Keratinocyte (primary cell): ENCODE measurements around the gene MRGPRF. TPM values are rescaled to one million over a fixed set of nuclear protein-coding genes. Genes with fewer than 3 reads are reported as not detected.

Experiments
- DNase-seq: peaks from one replicate; pipeline ENCODE4 v3.0.0-alpha.2; 2011; ENCODE audit warnings: low read depth, missing footprints, low spot score
- FAIRE-seq: peaks from 2 replicates; lab custom pipeline; 2011; peaks lifted over from hg19 to GRCh38; lab: Jason Lieb, UNC
- H2AFZ ChIP-seq: 2 replicates; pipeline ENCODE4 v1.6.0; 2012; ENCODE audit warnings: low read length, control low read depth, inconsistent platforms; ENCODE audit not compliant: control insufficient read depth
- H3K27ac ChIP-seq: 2 replicates; pipeline ENCODE4 v1.5.1; 2011; ENCODE audit warnings: low read length; ENCODE audit not compliant: control insufficient read depth, insufficient read depth
- H3K27me3 ChIP-seq: 3 replicates; pipeline ENCODE4 v1.6.0; 2011; ENCODE audit warnings: low read length; ENCODE audit not compliant: control insufficient read depth, insufficient read depth; ENCODE audit errors: extremely low read depth
- H3K36me3 ChIP-seq, 2 experiments: 2 replicates in 1 of 2; 3 replicates in 1 of 2; pipeline ENCODE4 v1.5.1; 2011; ENCODE audit warnings: low read length in 2 of 2, mild to moderate bottlenecking in 1 of 2; ENCODE audit not compliant: control insufficient read depth in 2 of 2, insufficient read depth in 2 of 2; ENCODE audit errors: extremely low read depth in 1 of 2
- H3K4me1 ChIP-seq: 3 replicates; pipeline ENCODE4 v1.5.1; 2011; ENCODE audit warnings: low read length; ENCODE audit not compliant: control insufficient read depth, insufficient read depth; ENCODE audit errors: extremely low read depth
- H3K4me2 ChIP-seq: 3 replicates; pipeline ENCODE4 v1.6.0; 2011; ENCODE audit warnings: low read depth, low read length; ENCODE audit not compliant: control insufficient read depth, insufficient read depth; ENCODE audit errors: extremely low read depth
- H3K4me3 ChIP-seq, 3 experiments: fragments of 200-600 bp in 1 of 3; sonication (generic) in 1 of 3; 2 replicates in 2 of 3; 3 replicates in 1 of 3; pipeline ENCODE4 v1.5.1; 2011 to 2016; ENCODE audit warnings: low read length in 3 of 3, mild to moderate bottlenecking in 3 of 3, control low read depth in 2 of 3, inconsistent platforms in 1 of 3, low read depth in 1 of 3, mixed read lengths in 1 of 3, mixed run types in 1 of 3, moderate library complexity in 1 of 3; ENCODE audit not compliant: control insufficient read depth in 2 of 3, insufficient read depth in 2 of 3; ENCODE audit errors: extremely low read depth in 1 of 3
- H3K79me2 ChIP-seq: 2 replicates; pipeline ENCODE4 v1.6.0; 2012; ENCODE audit warnings: low read length; ENCODE audit not compliant: control insufficient read depth, insufficient read depth
- H3K9ac ChIP-seq: 3 replicates; pipeline ENCODE4 v1.6.0; 2011; ENCODE audit warnings: low read length; ENCODE audit not compliant: control insufficient read depth, insufficient read depth; ENCODE audit errors: extremely low read depth
- H3K9me1 ChIP-seq: 3 replicates; pipeline ENCODE4 v1.6.0; 2011; ENCODE audit warnings: low read length; ENCODE audit not compliant: control insufficient read depth, insufficient read depth; ENCODE audit errors: extremely low read depth
- H3K9me3 ChIP-seq: 2 replicates; pipeline ENCODE4 v1.5.1; 2012; ENCODE audit warnings: low read depth, low read length; ENCODE audit not compliant: control insufficient read depth
- H4K20me1 ChIP-seq: 3 replicates; pipeline ENCODE4 v1.6.0; 2011; ENCODE audit warnings: low read length; ENCODE audit not compliant: control insufficient read depth, insufficient read depth; ENCODE audit errors: extremely low read depth
- EZH2 ChIP-seq: IDR thresholded peaks from one replicate; pipeline ENCODE4 v1.6.1; 2012; ENCODE audit warnings: inconsistent platforms, mild to moderate bottlenecking, low read length, moderate library complexity
- dilution Hi-C: fragments of 300-500 bp; cut with MboI; formaldehyde crosslinking; loops from one replicate; pipeline ENCODE4 v1.7.0; 2020; ENCODE audit warnings: low sequenced_read_pairs; ENCODE audit not compliant: extremely low pct_ligation_motif_present
- polyA plus RNA-seq, 5 experiments: library from polyadenylated mRNA; depleted of rRNA in 3 of 5; stranded (reverse) in 3 of 5; stranded (forward) in 1 of 5; unstranded in 1 of 5; fragments of >200 nt; gene quantifications; 1 replicate in 1 of 5; 2 replicates in 3 of 5; 3 replicates in 1 of 5; pipeline versions ENCODE4 v1.2.1 to v1.2.3, GENCODE V29; 2011 to 2012; ENCODE audit warnings: missing spikeins in 2 of 5, low read depth in 1 of 5, low replicate concordance in 1 of 5
- TF ChIP-seq, protein P1 (sequence below), 3 experiments: IDR thresholded peaks in 1 of 3; conservative IDR thresholded peaks in 1 of 3; optimal IDR thresholded peaks in 1 of 3; 2 replicates in 2 of 3; 3 replicates in 1 of 3; pipeline versions ENCODE3 to v1.5.1; 2011; ENCODE audit warnings: low read length in 3 of 3, mild to moderate bottlenecking in 3 of 3, moderate library complexity in 2 of 3, control low read depth in 1 of 3, inconsistent platforms in 1 of 3; ENCODE audit not compliant: insufficient read depth in 2 of 3; ENCODE audit errors: extremely low read depth in 1 of 3

Gene MRGPRF
- polyA plus RNA-seq, 1 donor (not counting 4 experiments of a cell fraction or from before 2014, with no cell fraction given) = not detected

DNA sequence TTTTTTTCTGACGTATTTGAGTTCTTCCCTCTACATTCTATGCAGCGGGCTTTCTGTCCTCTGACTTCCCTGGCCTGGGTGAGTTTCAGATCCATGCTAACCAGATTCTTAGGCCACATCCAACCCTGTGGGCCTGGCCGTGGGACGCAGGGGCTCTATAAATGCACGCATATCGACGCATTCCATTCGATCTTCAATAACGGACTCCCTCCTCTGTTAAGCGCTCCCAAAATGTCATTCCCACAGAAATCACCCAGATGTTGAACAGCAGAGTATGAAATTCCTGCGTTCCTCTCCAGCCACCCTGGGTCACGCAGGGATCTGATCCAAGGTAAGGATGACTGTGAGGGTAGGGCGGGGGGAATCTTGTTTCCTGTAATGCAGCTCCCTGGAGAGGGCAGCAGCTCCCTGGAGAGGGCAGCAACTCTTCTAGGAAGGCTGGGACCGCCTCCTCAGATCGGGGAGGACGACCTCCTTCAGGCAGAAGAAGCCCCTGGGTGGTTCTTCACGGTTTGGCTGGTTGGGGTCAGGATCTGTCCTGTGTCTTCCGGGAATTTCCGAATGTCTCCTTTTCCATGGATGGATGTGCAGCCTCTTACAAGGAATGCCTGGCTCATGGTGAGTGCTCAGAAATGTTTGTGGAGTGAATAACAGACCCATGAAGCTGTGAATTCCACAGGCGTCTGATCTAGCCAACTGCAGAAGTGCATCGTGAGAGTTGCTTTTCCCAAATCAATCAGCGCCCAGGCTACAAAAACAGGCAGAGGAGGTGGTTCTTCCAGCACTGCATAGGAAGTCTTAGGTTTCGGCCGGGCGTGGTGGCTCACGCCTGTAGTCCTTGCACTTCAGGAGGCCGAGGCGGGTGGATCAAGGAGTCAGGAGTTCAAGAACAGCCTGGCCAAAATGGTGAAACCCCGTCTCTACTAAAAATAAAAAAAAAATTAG is 44.5 kb downstream of the MRGPRF start:
- TF ChIP-seq, protein P1, sequence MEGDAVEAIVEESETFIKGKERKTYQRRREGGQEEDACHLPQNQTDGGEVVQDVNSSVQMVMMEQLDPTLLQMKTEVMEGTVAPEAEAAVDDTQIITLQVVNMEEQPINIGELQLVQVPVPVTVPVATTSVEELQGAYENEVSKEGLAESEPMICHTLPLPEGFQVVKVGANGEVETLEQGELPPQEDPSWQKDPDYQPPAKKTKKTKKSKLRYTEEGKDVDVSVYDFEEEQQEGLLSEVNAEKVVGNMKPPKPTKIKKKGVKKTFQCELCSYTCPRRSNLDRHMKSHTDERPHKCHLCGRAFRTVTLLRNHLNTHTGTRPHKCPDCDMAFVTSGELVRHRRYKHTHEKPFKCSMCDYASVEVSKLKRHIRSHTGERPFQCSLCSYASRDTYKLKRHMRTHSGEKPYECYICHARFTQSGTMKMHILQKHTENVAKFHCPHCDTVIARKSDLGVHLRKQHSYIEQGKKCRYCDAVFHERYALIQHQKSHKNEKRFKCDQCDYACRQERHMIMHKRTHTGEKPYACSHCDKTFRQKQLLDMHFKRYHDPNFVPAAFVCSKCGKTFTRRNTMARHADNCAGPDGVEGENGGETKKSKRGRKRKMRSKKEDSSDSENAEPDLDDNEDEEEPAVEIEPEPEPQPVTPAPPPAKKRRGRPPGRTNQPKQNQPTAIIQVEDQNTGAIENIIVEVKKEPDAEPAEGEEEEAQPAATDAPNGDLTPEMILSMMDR (optimal IDR thresholded peaks at IDR 0.05 in 1 of 3, IDR thresholded peaks at IDR 0.05 in 1 of 3, conservative IDR thresholded peaks at IDR 0.05 in 1 of 3; ENCODE audit: extremely low read depth in 1 of 3, insufficient read depth in 2 of 3, low read length in 3 of 3) = no peak
- TF ChIP-seq EZH2 = no peak
- Histone ChIP-seq H3K9ac (no peak overlapping the region), H2AFZ (no peak overlapping the region), H3K9me1 (no peaks in the 10 kb centered on the region), H3K27ac (no peak overlapping the region), H3K9me3 (peaks cover 3% of the 10 kb centered on the region), H3K4me2 (no peak overlapping the region), H3K36me3 (no peaks in the 10 kb centered on the region), H3K4me3 (no peak overlapping the region), H3K4me1 (no peaks in the 10 kb centered on the region), H4K20me1 (no peaks in the 10 kb centered on the region), H3K27me3 (peaks cover 9% of the 10 kb centered on the region), H3K79me2 (no peaks in the 10 kb centered on the region)
- dilution Hi-C loops = no loop called here
- FAIRE-seq (no peak), DNase-seq (no peak)

DNA sequence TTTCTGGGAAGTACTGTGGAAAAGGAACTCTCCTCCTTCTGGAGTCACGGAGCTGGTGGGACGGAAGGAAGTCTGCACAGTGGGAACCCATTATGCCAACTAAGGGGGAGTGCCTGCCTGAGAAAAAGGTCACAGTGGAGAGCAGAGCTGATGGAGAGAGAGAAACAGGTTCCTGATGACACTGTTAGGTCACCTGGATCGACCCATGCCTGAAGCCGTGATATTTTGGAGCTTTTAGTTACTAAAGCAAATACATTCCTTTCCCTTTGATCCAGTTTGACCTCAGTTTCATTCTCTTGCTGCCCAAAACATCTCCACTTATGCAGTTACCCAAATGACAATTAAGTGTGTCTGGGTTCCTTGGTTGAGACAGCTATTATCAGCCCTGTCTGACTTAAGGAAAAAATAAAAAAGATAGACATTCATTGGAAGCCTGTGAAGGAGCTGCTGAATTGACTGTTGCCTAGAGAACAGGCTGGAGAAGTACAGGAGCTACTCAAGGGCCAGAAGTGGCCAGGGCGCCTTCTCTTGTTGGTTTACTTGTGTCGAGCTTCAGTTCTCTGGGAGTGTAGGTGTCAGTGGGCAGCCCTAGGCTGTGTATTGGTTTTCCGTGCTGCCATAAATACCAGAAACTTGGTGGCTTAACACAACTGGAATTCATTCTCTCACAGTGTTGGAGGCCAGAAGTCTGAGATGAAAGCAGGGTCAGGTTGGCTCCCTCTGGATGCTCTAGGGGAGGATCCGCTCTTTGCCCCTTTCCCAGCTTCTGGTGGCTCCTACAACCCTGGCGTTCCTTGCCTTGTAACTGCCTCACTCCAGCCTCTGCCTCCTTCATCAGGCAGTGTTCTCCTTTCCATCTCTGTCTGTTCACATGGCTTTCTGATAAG is 45.9 kb downstream of the MRGPRF start:
- H3K4me3 ChIP-seq = no peak overlapping the region
- DNase-seq (no peak), FAIRE-seq (no peak)
- H2AFZ ChIP-seq = no peak overlapping the region
- no peak overlapping the region for H3K4me2 ChIP-seq
- H3K9me3 ChIP-seq = peaks cover 3% of the 10 kb centered on the region
- no peaks in the 10 kb centered on the region for H3K36me3 ChIP-seq
- H3K4me1 ChIP-seq = no peaks in the 10 kb centered on the region
- no peaks in the 10 kb centered on the region for H3K9me1 ChIP-seq
- H3K79me2 ChIP-seq = no peaks in the 10 kb centered on the region
- dilution Hi-C loops = no loop called here
- peaks cover 9% of the 10 kb centered on the region for H3K27me3 ChIP-seq
- no peak overlapping the region for H3K27ac ChIP-seq
- H3K9ac ChIP-seq = no peak overlapping the region
- TF ChIP-seq EZH2 = no peak
- TF ChIP-seq, protein P1 (optimal IDR thresholded peaks at IDR 0.05 in 1 of 3, IDR thresholded peaks at IDR 0.05 in 1 of 3, conservative IDR thresholded peaks at IDR 0.05 in 1 of 3; ENCODE audit: extremely low read depth in 1 of 3, insufficient read depth in 2 of 3, low read length in 3 of 3) = no peak
- H4K20me1 ChIP-seq = no peaks in the 10 kb centered on the region
